ENCODE data around the gene FYB1.
"Not testable (repeated sequence)": the region's sequence is repeated elsewhere in the genome, so short reads cannot be mapped to it uniquely, and the experiment has no call there.

Gene FYB1

DNA sequence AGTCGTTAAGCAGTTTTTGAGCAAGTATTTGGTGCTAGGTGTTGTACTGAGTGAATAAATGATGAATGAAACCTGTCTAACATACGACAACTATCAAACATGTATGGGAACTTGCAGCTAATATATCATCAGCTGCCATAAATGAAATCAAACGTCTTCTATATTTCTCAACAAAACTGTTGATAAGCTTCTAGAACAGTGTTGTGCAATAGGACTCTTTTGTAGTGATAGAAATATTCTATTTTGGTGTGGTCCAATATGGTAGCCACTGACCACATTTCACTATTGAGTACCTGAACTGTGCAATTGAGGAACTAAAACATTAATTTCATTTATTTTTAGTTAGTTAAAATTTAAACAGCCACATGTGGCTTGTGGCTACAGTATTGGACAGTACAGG is 16.3 kb upstream of the FYB1 start:
- Histone ChIP-seq H3K9ac (ENCODE audit: low read length) (no peak overlapping the region), H3K18ac (ENCODE audit: low read depth in 1 of 2, low read length in 2 of 2) (no peak overlapping the region), H3K27me3 (ENCODE audit: control insufficient read depth in 1 of 2, insufficient read depth in 1 of 2, low read length in 2 of 2) (no peaks in the 10 kb centered on the region), H3K4me1 (ENCODE audit: control insufficient read depth, insufficient read depth, low read depth, low read length) (no peaks in the 10 kb centered on the region), H3K79me1 (replicated peaks; ENCODE audit: low read length, poor library complexity, severe bottlenecking) (no peaks in the 10 kb centered on the region), H2AFZ (ENCODE audit: low read depth, low read length) (no peak overlapping the region), H2BK15ac (ENCODE audit: low read depth, poor library complexity, severe bottlenecking) (no peak overlapping the region), H3K23ac (ENCODE audit: low read length in 2 of 2) (no peak overlapping the region), H2AK5ac (ENCODE audit: low read length, severe bottlenecking) (no peak overlapping the region), H3K9me3 (ENCODE audit: control insufficient read depth, low read length) (no peaks in the 10 kb centered on the region), H2BK5ac (ENCODE audit: low read depth, low read length, poor library complexity, severe bottlenecking) (no peak overlapping the region), H2BK120ac (ENCODE audit: low read depth, low read length) (no peak overlapping the region), H3K36me3 (ENCODE audit: control insufficient read depth in 1 of 2, insufficient read depth in 2 of 2, low read depth in 1 of 2, low read length in 2 of 2) (no peaks in the 10 kb centered on the region), H2BK12ac (ENCODE audit: low read length in 2 of 2) (no peak overlapping the region), H3K4me3 (ENCODE audit: insufficient read depth in 1 of 2, low read depth in 1 of 2, low read length in 2 of 2) (no peak overlapping the region), H3K14ac (ENCODE audit: low read length in 2 of 2) (no peak overlapping the region), H4K91ac (ENCODE audit: low read length) (no peak overlapping the region), H3K27ac (ENCODE audit: low read length, poor library complexity, severe bottlenecking) (no peak overlapping the region), H3K4me2 (ENCODE audit: low read length, poor library complexity, severe bottlenecking) (no peak overlapping the region), H4K8ac (ENCODE audit: low read length) (no peak overlapping the region), H3K4ac (ENCODE audit: low read depth in 1 of 2, low read length in 2 of 2) (no peak overlapping the region)
- no peak for DNase-seq
- WGBS, result 67% methylated on average over 1 of the region's 3 CpGs

DNA sequence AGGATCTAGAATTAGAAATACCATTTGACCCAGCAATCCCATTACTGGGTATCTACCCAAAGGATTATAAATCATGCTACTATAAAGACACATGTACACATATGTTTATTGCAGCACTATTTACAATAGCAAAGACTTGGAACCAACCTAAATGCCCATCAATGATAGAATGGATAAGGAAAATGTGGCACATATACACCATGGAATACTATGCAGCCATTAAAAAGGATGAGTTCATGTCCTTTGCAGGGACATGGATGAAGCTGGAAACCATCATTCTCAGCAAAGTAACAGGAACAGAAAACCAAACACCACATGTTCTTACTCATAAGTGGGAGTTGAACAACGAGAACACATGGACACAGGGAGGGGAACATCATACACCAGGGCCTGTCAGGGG is 15.1 kb upstream of the FYB1 start:
- H2BK120ac ChIP-seq (ENCODE audit: low read depth, low read length); H3K27me3 ChIP-seq (ENCODE audit: control insufficient read depth in 1 of 2, insufficient read depth in 1 of 2, low read length in 2 of 2); H3K4me2 ChIP-seq (ENCODE audit: low read length, poor library complexity, severe bottlenecking); H3K79me1 ChIP-seq (replicated peaks; ENCODE audit: low read length, poor library complexity, severe bottlenecking); H3K4me3 ChIP-seq (ENCODE audit: insufficient read depth in 1 of 2, low read depth in 1 of 2, low read length in 2 of 2); H3K27ac ChIP-seq (ENCODE audit: low read length, poor library complexity, severe bottlenecking); H4K8ac ChIP-seq (ENCODE audit: low read length); H3K4ac ChIP-seq (ENCODE audit: low read depth in 1 of 2, low read length in 2 of 2); H2BK5ac ChIP-seq (ENCODE audit: low read depth, low read length, poor library complexity, severe bottlenecking); H3K4me1 ChIP-seq (ENCODE audit: control insufficient read depth, insufficient read depth, low read depth, low read length); H3K23ac ChIP-seq (ENCODE audit: low read length in 2 of 2); H3K14ac ChIP-seq (ENCODE audit: low read length in 2 of 2); H2AK5ac ChIP-seq (ENCODE audit: low read length, severe bottlenecking); H2AFZ ChIP-seq (ENCODE audit: low read depth, low read length); DNase-seq; H3K9me3 ChIP-seq (ENCODE audit: control insufficient read depth, low read length); H3K9ac ChIP-seq (ENCODE audit: low read length); H3K36me3 ChIP-seq (ENCODE audit: control insufficient read depth in 1 of 2, insufficient read depth in 2 of 2, low read depth in 1 of 2, low read length in 2 of 2); H3K18ac ChIP-seq (ENCODE audit: low read depth in 1 of 2, low read length in 2 of 2); H2BK15ac ChIP-seq (ENCODE audit: low read depth, poor library complexity, severe bottlenecking); H4K91ac ChIP-seq (ENCODE audit: low read length); H2BK12ac ChIP-seq (ENCODE audit: low read length in 2 of 2): not testable (repeated sequence)
- 86% methylated on average over 1 of the region's 1 CpG for WGBS

GRCh38 chr5:39233783-39234182 is 14.4 kb upstream of the FYB1 start:
- Histone ChIP-seq H2AK5ac (ENCODE audit: low read length, severe bottlenecking) (no peak overlapping the region), H3K79me1 (replicated peaks; ENCODE audit: low read length, poor library complexity, severe bottlenecking) (no peaks in the 10 kb centered on the region), H4K91ac (ENCODE audit: low read length) (no peak overlapping the region), H2BK120ac (ENCODE audit: low read depth, low read length) (no peak overlapping the region), H3K4me3 (ENCODE audit: insufficient read depth in 1 of 2, low read depth in 1 of 2, low read length in 2 of 2) (no peak overlapping the region), H3K14ac (ENCODE audit: low read length in 2 of 2) (no peak overlapping the region), H3K27ac (ENCODE audit: low read length, poor library complexity, severe bottlenecking) (no peak overlapping the region), H3K4ac (ENCODE audit: low read depth in 1 of 2, low read length in 2 of 2) (no peak overlapping the region), H2AFZ (ENCODE audit: low read depth, low read length) (no peak overlapping the region), H3K4me2 (ENCODE audit: low read length, poor library complexity, severe bottlenecking) (no peak overlapping the region), H3K27me3 (ENCODE audit: control insufficient read depth in 1 of 2, insufficient read depth in 1 of 2, low read length in 2 of 2) (no peaks in the 10 kb centered on the region), H2BK15ac (ENCODE audit: low read depth, poor library complexity, severe bottlenecking) (no peak overlapping the region), H3K9me3 (ENCODE audit: control insufficient read depth, low read length) (no peaks in the 10 kb centered on the region), H3K9ac (ENCODE audit: low read length) (no peak overlapping the region), H2BK12ac (ENCODE audit: low read length in 2 of 2) (no peak overlapping the region), H3K4me1 (ENCODE audit: control insufficient read depth, insufficient read depth, low read depth, low read length) (no peaks in the 10 kb centered on the region), H2BK5ac (ENCODE audit: low read depth, low read length, poor library complexity, severe bottlenecking) (no peak overlapping the region), H3K18ac (ENCODE audit: low read depth in 1 of 2, low read length in 2 of 2) (no peak overlapping the region), H3K23ac (ENCODE audit: low read length in 2 of 2) (no peak overlapping the region), H4K8ac (ENCODE audit: low read length) (no peak overlapping the region), H3K36me3 (ENCODE audit: control insufficient read depth in 1 of 2, insufficient read depth in 2 of 2, low read depth in 1 of 2, low read length in 2 of 2) (no peaks in the 10 kb centered on the region)
- WGBS, result 53% methylated on average over 2 of the region's 2 CpGs
- peak; percentile 22 for DNase-seq

DNA sequence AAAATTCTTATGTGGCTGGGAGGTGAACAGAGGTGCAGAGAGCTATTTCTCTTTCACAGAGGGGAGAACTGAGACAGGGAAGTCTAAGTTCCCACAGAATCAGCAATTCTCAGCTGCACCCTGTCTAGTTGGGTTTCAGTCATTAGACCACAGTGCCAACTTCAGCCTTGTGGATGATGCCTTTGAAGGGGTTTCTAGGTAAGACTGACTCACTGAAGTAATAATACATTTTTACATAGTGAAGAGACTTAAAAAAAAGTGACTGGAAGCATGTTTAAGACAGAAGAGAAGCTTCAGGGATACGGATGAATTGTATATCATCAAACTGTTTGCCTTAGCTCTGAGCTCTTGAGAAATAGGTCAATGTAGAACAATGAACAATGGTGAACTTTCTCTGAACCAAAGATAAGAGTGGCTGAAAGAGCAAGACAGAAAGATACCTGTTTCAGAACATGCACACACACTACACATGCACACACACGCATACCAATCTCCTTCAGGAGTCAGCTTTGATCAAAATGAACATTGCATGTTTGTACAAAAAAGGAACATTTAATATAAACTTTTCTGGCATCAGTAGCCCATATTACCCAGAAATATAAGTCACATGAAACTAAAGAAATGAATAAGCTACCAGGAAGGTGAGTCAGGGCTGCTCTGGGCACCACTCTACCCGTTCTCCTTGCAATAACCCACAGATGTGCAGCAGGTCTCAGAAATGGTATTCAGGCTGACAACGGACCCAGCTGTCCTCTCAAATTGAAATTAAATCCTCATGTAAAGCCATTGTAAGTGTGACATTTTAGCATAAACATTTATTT is 12.6 kb upstream of the FYB1 start:
- Histone ChIP-seq H3K9me3 (ENCODE audit: control insufficient read depth, low read length) (no peaks in the 10 kb centered on the region), H3K36me3 (ENCODE audit: control insufficient read depth in 1 of 2, insufficient read depth in 2 of 2, low read depth in 1 of 2, low read length in 2 of 2) (no peaks in the 10 kb centered on the region), H3K23ac (ENCODE audit: low read length in 2 of 2) (no peak overlapping the region), H3K4me3 (ENCODE audit: insufficient read depth in 1 of 2, low read depth in 1 of 2, low read length in 2 of 2) (no peak overlapping the region), H3K79me1 (replicated peaks; ENCODE audit: low read length, poor library complexity, severe bottlenecking) (no peaks in the 10 kb centered on the region), H3K14ac (ENCODE audit: low read length in 2 of 2) (no peak overlapping the region), H2BK120ac (ENCODE audit: low read depth, low read length) (no peak overlapping the region), H2BK5ac (ENCODE audit: low read depth, low read length, poor library complexity, severe bottlenecking) (no peak overlapping the region), H3K4me1 (ENCODE audit: control insufficient read depth, insufficient read depth, low read depth, low read length) (no peaks in the 10 kb centered on the region), H2AFZ (ENCODE audit: low read depth, low read length) (no peak overlapping the region), H3K18ac (ENCODE audit: low read depth in 1 of 2, low read length in 2 of 2) (no peak overlapping the region), H2BK15ac (ENCODE audit: low read depth, poor library complexity, severe bottlenecking) (no peak overlapping the region), H2AK5ac (ENCODE audit: low read length, severe bottlenecking) (no peak overlapping the region), H4K8ac (ENCODE audit: low read length) (no peak overlapping the region), H2BK12ac (ENCODE audit: low read length in 2 of 2) (no peak overlapping the region), H4K91ac (ENCODE audit: low read length) (no peak overlapping the region), H3K4ac (ENCODE audit: low read depth in 1 of 2, low read length in 2 of 2) (no peak overlapping the region), H3K27me3 (ENCODE audit: control insufficient read depth in 1 of 2, insufficient read depth in 1 of 2, low read length in 2 of 2) (no peaks in the 10 kb centered on the region), H3K4me2 (ENCODE audit: low read length, poor library complexity, severe bottlenecking) (no peak overlapping the region), H3K9ac (ENCODE audit: low read length) (no peak overlapping the region), H3K27ac (ENCODE audit: low read length, poor library complexity, severe bottlenecking) (no peak overlapping the region)
- 96% methylated on average over 2 of the region's 4 CpGs for WGBS
- DNase-seq, result no peak
